ENCODE data around the gene SLC35E2B.

Gene SLC35E2B

DNA sequence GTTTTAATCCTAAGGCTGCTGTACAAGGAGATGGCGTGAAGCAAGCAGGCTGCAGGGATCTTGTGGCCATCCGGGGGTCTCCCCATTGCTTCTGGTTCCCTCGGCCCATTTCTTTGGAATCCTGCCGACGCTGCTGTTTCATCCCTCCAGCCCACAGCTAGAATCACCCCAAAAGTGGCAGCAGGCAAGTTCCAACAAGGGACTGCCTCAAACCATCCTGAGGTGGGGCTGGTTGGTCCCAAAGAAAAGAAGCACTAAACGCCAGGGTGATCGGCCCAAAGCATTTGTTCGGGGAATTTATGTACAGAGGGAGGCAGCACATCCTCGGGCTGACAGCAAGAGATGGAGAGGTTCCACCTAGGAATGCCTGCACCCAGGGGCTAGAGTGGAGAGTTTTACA, 81.8 kb downstream of the SLC35E2B start:
- DNase-seq (ENCODE audit: low read depth in 2 of 2) = no peak

DNA sequence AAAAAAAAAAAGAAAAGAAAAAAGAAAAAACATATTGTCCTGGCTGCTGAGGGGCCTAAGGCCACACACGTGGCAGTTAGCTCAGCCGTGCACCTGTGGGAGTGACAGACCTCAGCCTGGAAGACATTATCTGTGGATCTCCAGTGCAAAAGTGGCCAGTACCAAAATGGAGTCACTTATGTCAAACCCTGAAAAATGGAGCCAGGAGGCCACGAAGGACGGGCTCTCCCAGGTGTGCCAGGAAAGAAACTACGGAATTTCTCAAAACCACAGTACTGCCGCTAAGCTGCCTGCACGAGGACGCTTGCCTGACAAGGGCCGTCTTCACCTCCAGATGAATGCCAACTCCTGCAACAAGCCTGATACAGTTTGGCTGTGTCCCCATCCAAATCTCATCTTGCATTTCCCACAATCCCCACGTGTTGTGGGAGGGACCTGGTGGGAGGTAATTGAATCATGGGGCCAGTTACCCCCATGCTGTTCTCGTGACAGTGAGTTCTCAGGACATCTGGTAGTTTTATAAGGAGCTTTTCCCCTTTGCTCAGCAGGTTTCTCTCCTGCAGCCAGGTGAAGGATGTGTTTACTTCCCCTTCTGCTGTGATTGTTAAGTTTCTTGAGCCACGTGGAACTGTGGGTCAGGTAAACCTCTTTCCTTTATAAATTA, 82.6 kb downstream of the SLC35E2B start:
- no peak for DNase-seq (ENCODE audit: low read depth in 2 of 2)
